Stimulated activated naive B cell treated with anti-CD40 and anti-IgM and Interleukin-4, amounts not matched to agents 10 μg/mL and 1 μg/mL and 100 μg/mL, for 72 hours (primary cell): ENCODE results near the gene ISCA1.

Experiments
- ATAC-seq, 2 donors: fragments of 150-1000 bp; cut with Tn5 transposase; replicated peaks; 2 replicates each; pipeline ENCODE4 v1.10.0; 2021; ENCODE audit warnings: moderate library complexity in 1 of 2
- DNase-seq: peaks from one replicate; pipeline ENCODE4 v3.0.0; 2021
- H3K27ac Mint-ChIP-seq: one replicate; pipeline ENCODE4 v1.8.0; 2022; ENCODE audit warnings: mild to moderate bottlenecking, mixed read lengths
- H3K27me3 Mint-ChIP-seq, 2 donors: one replicate each; pipeline ENCODE4 v1.8.0; 2022; ENCODE audit warnings: mixed read lengths in 2 of 2
- H3K36me3 Mint-ChIP-seq, 2 donors: one replicate each; pipeline ENCODE4 v1.8.0; 2022; ENCODE audit warnings: mixed read lengths in 2 of 2, mild to moderate bottlenecking in 1 of 2
- H3K4me1 Mint-ChIP-seq, 2 donors: one replicate each; pipeline ENCODE4 v1.8.0; 2022; ENCODE audit warnings: mixed read lengths in 2 of 2, mild to moderate bottlenecking in 1 of 2
- H3K4me3 Mint-ChIP-seq, 2 donors: one replicate each; pipeline ENCODE4 v1.8.0; 2022; ENCODE audit warnings: mild to moderate bottlenecking in 2 of 2, mixed read lengths in 2 of 2, moderate library complexity in 1 of 2
- H3K9me3 Mint-ChIP-seq, 2 donors: one replicate each; pipeline ENCODE4 v1.8.0; 2022; ENCODE audit warnings: mixed read lengths in 2 of 2, mild to moderate bottlenecking in 1 of 2

Gene ISCA1

DNA sequence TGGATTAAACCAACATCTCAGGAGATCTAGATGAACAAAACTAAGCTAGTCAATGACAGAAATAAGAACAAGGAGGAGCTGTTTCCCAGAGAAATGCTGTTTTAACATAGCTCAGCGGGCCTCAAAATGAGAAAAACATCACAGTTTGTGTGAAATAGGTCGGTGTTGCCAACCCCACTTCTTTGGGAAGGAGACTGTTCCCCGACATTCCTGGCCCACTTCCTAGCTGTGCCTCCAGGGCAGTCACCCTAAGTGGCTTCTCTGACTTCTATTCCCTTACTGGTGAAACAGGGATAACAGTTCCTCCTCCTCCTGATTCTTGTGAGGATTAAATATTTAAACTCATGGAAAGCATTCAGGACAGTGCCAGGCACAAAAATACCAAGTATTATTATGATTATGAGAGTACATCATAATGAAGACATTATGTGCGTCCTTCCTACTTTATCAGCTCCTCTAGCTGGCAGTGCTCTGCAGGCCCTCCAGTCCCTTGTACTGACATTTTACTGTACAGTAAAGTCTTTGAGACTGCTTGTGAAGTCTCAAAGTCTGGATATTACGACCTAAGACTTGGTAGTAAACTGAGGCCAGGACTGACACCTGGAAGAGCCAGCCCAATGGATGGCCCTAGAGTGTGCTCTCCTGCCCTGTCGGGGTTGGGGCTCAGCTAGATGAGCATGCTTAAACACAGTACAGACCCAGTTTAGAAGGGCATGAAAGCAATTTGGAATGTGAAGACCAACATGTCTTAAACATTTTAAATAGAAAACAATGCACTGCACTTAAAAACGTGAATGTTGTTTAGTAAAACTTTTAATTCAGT lies 7.3 kb downstream of the ISCA1 start:
- no peak overlapping the region for H3K4me3 Mint-ChIP-seq
- no peak overlapping the region for H3K27ac Mint-ChIP-seq
- peaks cover 14 to 17% of the 10 kb centered on the region in 2 donors for H3K4me1 Mint-ChIP-seq
- no peaks in the 10 kb centered on the region for H3K27me3 Mint-ChIP-seq
- H3K9me3 Mint-ChIP-seq = no peaks in the 10 kb centered on the region
- H3K36me3 Mint-ChIP-seq = peaks cover 12 to 46% of the 10 kb centered on the region in 2 donors
- DNase-seq (no peak), ATAC-seq (no peak)

DNA sequence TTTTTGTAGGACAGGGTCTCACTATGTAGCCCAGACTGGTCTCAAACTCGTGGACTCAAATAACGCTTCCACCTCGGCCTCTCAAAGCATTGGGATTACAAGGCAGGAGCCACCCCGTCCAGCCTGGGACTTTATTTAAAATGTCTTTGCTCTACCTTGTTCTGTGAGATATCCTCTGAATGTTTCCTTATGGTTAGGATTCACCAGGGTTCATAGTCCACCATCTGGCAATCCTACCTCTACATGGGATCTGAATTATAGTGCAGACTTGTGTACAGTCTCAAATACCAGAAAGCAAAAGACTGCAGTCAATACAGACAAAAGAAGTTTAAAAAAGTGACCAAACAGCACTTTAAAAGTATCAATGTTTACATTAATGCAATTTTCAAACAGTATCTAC lies 10.1 kb downstream of the ISCA1 start:
- Mint-ChIP-seq H3K27ac (no peak overlapping the region), H3K4me3 (no peak overlapping the region)

DNA sequence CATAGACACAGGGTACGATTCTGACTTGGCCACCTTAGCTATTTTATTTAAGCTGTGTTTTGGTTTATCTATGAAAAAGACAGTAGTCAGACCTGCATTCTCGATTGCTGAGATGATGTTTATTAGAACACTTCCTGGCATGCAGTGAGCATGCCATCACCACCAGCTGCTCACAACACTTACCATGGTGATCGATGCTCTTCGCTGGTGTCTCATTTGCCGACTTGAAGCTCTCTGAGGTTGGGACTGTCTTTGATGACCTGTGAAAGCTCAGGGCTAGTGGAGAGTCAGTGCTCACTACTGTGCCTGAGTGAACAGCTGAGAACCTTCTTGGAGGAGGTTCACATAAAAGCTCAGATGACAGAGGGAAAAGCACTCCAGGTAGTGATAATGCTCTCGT lies 18.5 kb downstream of the ISCA1 start:
- H3K4me3 Mint-ChIP-seq = no peak overlapping the region
- no peak for ATAC-seq
- H3K27me3 Mint-ChIP-seq = no peaks in the 10 kb centered on the region
- no peak for DNase-seq
- H3K36me3 Mint-ChIP-seq = peaks cover 24 to 44% of the 10 kb centered on the region in 2 donors
- H3K4me1 Mint-ChIP-seq = no peaks in the 10 kb centered on the region
- no peak overlapping the region for H3K27ac Mint-ChIP-seq
- no peaks in the 10 kb centered on the region for H3K9me3 Mint-ChIP-seq

More for the DNA sequence above, 10.1 kb downstream of the ISCA1 start:
- DNase-seq = no peak
- Mint-ChIP-seq H3K9me3 (no peaks in the 10 kb centered on the region), H3K27me3 (no peaks in the 10 kb centered on the region), H3K36me3 (peaks cover 23 to 45% of the 10 kb centered on the region in 2 donors), H3K4me1 (peaks cover 1 to 5% of the 10 kb centered on the region in 2 donors)
- no peak for ATAC-seq

DNA sequence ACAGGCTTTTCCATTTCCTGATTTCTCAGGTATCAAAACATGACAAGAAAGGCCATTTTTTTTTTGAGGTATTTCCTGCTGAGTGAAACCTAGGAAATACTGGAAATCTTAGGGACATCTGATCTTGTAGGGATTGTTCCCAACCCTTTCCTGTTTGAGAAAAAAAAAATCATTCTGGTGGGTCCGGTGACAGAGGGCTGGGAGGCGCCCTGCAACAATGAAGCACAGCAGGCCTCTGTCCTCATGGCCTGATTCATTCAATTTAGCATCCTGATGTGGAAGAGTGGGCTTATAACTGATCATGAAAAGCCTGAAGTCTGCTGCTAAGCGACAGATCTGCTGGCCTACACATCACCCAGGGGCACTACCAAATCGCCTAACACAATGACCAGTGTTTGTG lies 19.8 kb downstream of the ISCA1 start:
- Mint-ChIP-seq H3K4me3 (no peak overlapping the region), H3K27me3 (no peaks in the 10 kb centered on the region), H3K36me3 (peaks cover 19 to 39% of the 10 kb centered on the region in 2 donors), H3K4me1 (no peaks in the 10 kb centered on the region), H3K27ac (no peak overlapping the region), H3K9me3 (no peaks in the 10 kb centered on the region)
- ATAC-seq = no peak
- DNase-seq = no peak

DNA sequence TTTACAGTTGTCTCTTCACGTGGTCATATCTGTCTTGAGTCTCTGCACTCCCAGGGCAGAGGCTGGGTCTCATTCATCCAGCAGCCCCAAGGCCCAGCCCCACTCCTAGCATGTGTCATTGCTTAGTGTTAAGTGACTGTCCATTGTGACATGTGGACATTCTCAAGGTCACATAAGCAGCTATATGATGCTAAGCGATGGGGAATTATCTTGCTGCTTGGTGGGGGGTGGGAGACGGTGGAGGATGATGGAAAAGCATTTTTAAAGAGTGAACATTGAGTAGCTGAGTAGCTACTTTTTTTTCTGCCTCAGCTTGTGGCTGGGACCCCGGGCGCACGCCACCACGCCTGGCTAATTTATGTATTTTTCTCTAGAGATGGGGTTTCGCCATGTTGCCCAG lies 22.8 kb downstream of the ISCA1 start, which contains the start of gene C9orf153:
C9orf153 (minus strand) TSS at position 101 of the 400 bp plus-strand sequence. CDS start 30,054 bp downstream, outside the sequence.
- H3K36me3 Mint-ChIP-seq = peaks cover 19 to 35% of the 10 kb centered on the region in 2 donors
- no peak for ATAC-seq
- no peak for DNase-seq
- H3K27ac Mint-ChIP-seq = no peak within 1 kb of the TSS
- H3K27me3 Mint-ChIP-seq = no peaks in the 10 kb centered on the region
- H3K9me3 Mint-ChIP-seq = no peaks in the 10 kb centered on the region
- H3K4me1 Mint-ChIP-seq = no peaks in the 10 kb centered on the region
- no peak within 1 kb of the TSS for H3K4me3 Mint-ChIP-seq

DNA sequence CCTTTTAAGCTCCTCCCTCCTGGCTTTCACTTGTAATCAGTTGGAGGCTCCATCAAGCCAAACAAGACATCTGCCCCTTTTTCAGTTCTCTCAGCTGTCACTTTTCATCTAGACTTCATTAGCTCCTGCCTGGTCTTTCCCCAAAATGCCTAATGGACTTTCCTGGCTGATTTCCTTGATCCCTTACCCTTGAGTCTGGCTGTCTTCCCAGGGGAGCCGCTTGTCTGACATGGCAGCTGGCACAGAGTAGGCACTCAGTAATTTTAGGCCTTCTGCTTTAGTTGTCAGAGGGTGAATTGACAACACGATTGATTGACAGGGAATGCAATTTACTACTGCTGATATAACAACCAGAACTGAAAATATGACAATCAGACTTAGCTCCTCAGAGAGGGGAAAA lies 24.9 kb downstream of the ISCA1 start:
- Mint-ChIP-seq H3K9me3 (peaks cover 0 to 4% of the 10 kb centered on the region in 2 donors), H3K4me1 (no peaks in the 10 kb centered on the region), H3K27ac (no peak overlapping the region), H3K4me3 (no peak overlapping the region), H3K36me3 (peaks cover 12 to 17% of the 10 kb centered on the region in 2 donors), H3K27me3 (no peaks in the 10 kb centered on the region)
- ATAC-seq (no peak), DNase-seq (no peak)

DNA sequence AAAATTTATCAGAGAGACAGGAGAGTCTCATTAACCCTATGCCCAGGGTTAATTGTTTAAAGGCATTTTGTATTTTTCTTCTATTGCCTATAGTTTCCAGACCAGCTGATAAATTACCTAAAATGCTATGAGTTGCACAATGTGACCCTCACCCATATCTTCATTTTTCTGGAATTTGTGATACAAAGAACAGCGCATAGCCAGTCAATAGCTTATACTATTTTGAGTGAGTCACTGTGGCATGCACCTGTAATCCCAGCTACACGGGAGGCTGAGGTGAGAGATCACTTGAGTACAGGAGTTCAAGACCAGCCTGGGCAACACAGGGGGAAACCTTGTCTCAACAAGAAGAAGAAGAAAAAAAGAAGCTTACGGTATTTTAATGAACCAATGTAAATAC lies 25.7 kb downstream of the ISCA1 start:
- Mint-ChIP-seq H3K27me3 (no peaks in the 10 kb centered on the region), H3K4me1 (no peaks in the 10 kb centered on the region), H3K4me3 (no peak overlapping the region), H3K27ac (no peak overlapping the region), H3K36me3 (peaks cover 12 to 15% of the 10 kb centered on the region in 2 donors), H3K9me3 (peaks cover 2 to 6% of the 10 kb centered on the region in 2 donors)
- ATAC-seq (no peak), DNase-seq (no peak)

DNA sequence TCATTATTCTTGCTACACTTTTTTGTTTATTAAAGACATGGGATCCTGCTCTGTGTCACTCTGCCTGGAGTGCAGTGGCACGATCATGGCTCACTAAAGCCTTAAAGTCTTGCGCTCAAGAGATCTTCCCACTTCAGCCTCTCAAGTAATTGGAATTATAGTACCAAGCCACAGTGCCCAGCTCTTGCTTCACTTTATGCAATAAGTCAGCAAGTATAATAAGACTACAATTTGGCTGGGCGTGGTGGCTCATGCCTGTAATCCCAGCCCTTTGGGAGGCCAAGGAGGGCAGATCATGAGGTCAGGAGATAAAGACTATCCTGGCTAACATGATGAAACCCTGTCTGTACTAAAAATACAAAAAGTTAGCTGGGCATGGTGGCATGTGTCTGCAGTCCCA lies 28.8 kb downstream of the ISCA1 start:
- no peak overlapping the region for H3K4me3 Mint-ChIP-seq
- H3K4me1 Mint-ChIP-seq = no peaks in the 10 kb centered on the region
- H3K36me3 Mint-ChIP-seq = peaks cover 0 to 4% of the 10 kb centered on the region in 2 donors
- peaks cover 4 to 6% of the 10 kb centered on the region in 2 donors for H3K9me3 Mint-ChIP-seq
- ATAC-seq (no peak), DNase-seq (no peak)
- no peak overlapping the region for H3K27ac Mint-ChIP-seq
- H3K27me3 Mint-ChIP-seq = no peaks in the 10 kb centered on the region

DNA sequence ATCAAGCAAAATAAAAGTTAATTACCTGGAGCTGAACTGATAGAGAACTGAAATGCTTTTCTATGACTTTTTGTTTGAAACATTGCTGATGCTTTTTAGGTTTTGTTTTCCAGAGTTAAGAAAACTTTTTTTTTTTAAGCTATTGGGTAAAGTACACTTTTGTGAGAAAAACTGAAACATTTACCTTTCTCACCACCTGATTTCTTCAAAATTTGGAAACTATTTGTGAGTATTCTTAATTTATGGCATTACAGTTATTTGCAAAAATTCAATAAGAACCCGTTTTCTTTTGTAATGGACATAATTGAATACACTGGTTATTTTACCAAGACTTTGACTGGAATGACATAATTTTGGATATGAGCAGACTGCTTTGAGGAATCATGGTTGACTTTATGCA lies 29.5 kb downstream of the ISCA1 start:
- DNase-seq (no peak), ATAC-seq (no peak)
- H3K27ac Mint-ChIP-seq = no peak overlapping the region
- no peaks in the 10 kb centered on the region for H3K4me1 Mint-ChIP-seq
- no peaks in the 10 kb centered on the region for H3K27me3 Mint-ChIP-seq
- peaks cover 4 to 6% of the 10 kb centered on the region in 2 donors for H3K9me3 Mint-ChIP-seq
- H3K4me3 Mint-ChIP-seq = no peak overlapping the region
- peaks cover 0 to 4% of the 10 kb centered on the region in 2 donors for H3K36me3 Mint-ChIP-seq

DNA sequence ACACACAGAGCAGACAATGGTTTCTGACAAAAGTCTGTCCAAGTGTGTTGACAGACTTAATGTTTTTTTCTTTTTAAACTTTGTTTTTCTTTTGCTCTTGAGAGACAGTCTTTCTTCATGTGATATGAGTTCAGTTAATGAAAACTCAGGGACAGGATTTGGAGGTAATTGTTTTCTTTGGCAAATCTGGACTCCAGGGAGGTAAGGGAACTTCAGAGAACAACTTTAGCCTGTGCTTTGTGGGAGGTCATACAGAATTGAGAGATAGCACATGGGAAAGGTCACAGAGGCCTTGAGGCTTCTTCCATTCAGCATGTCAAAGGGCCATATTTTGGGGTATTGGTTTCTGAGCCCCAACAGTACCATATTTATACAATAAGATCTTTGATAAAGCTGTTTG lies 32.2 kb downstream of the ISCA1 start:
- ATAC-seq (no peak), DNase-seq (no peak)
- Mint-ChIP-seq H3K27ac (no peak overlapping the region), H3K9me3 (peaks cover 4 to 6% of the 10 kb centered on the region in 2 donors), H3K4me3 (no peak overlapping the region), H3K27me3 (peaks cover 0 to 6% of the 10 kb centered on the region in 2 donors), H3K4me1 (peaks cover 6 to 9% of the 10 kb centered on the region in 2 donors), H3K36me3 (peaks cover 0 to 4% of the 10 kb centered on the region in 2 donors)

DNA sequence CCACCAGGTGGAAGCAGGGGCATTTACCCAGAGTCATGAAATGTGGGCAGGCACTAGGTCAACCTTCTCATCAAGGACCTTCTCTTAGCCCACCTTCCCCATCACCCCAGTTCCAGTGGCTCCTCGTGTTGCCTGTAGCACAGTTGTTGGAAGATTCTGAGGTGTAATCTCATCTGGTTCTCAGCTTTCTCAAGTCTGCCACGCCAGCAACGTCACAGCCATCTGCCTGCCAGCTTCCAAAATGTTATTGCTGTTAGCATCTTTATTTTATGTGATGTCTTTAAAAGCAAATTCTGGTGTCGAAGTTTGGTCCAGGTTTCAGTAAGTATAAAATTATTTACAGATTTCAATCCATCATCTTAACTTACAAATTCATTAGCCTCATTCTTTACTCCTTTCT lies 33.6 kb downstream of the ISCA1 start:
- H3K4me3 Mint-ChIP-seq = no peak overlapping the region
- peaks cover 6 to 9% of the 10 kb centered on the region in 2 donors for H3K4me1 Mint-ChIP-seq
- H3K27ac Mint-ChIP-seq = no peak overlapping the region
- peaks cover 4 to 5% of the 10 kb centered on the region in 2 donors for H3K9me3 Mint-ChIP-seq
- ATAC-seq (no peak), DNase-seq (no peak)
- peaks cover 0 to 6% of the 10 kb centered on the region in 2 donors for H3K27me3 Mint-ChIP-seq
- peaks cover 0 to 4% of the 10 kb centered on the region in 2 donors for H3K36me3 Mint-ChIP-seq

DNA sequence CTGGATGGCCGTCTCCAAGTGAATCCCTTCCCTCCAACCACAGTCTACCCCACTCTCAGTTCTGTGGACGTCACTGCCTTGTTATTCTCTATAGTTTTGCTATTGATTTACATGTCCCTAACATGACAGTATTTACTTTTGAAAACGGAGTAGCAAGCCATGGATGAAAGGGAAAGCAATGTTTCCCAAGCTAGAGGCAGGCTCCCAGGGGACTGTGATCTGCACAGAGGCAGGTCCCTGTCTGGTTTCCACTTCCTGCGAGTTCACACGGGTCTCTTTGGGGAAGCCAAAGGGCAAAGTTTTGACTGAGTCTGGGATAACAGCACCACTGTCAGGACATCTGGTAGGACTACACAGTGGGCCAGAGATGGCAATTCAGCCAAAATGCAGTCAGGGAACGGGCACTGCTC lies 35.6 kb downstream of the ISCA1 start:
- Mint-ChIP-seq H3K27me3 (peaks cover 0 to 6% of the 10 kb centered on the region in 2 donors), H3K36me3 (peaks cover 0 to 3% of the 10 kb centered on the region in 2 donors), H3K4me1 (peaks cover 6 to 9% of the 10 kb centered on the region in 2 donors), H3K27ac (no peak overlapping the region), H3K9me3 (peaks cover under 1 to 3% of the 10 kb centered on the region in 2 donors), H3K4me3 (no peak overlapping the region)
- ATAC-seq (peak; percentile 53 to 71), DNase-seq (peak; percentile 3)

DNA sequence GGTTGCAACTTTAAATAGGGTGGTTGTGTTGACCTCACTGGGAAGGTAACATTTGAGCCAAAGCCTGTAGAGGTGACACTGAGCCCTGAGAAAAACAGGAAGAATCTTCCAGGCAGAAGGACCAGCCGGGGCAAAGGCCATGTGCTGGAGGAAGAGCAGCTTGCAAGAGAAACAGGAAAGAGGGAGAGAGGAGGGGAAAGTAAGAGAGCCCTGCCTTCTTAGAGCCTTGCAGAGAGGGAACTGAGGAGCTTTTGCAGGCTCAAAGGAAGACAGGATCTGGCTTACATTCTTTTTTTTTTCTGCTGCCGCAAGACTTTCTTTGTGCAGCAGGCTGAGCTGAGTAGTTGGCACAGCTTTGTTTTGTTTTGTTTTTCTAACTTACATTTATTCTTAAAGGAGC lies 40.3 kb downstream of the ISCA1 start:
- H3K4me3 Mint-ChIP-seq = no peak overlapping the region
- H3K27me3 Mint-ChIP-seq = peaks cover 0 to 2% of the 10 kb centered on the region in 2 donors
- peaks cover 4 to 5% of the 10 kb centered on the region in 2 donors for H3K4me1 Mint-ChIP-seq
- no peak overlapping the region for H3K27ac Mint-ChIP-seq
- ATAC-seq = no peak
- DNase-seq = no peak
- no peaks in the 10 kb centered on the region for H3K36me3 Mint-ChIP-seq
- H3K9me3 Mint-ChIP-seq = peaks cover 2 to 3% of the 10 kb centered on the region in 2 donors

DNA sequence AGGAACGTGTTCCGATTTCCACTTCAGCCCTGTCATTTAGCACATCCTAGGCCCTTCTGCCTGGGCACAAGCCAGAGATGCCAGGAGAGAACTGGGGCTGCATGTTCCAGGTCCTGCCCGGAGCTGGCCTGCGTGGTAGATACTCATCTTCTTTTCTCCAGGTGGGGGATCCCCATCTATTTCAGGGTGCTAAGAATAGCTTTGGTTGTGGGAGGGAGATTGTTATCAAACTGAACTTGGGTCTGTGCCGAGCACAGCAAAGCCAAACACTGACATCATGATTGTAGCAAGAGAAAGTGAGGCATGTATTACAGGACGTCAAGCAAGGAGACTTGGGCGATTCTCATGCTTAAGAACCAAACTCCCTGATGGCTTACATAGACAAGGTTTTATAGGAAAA lies 41.1 kb downstream of the ISCA1 start:
- H3K36me3 Mint-ChIP-seq = no peaks in the 10 kb centered on the region
- peaks cover 2 to 3% of the 10 kb centered on the region in 2 donors for H3K9me3 Mint-ChIP-seq
- no peak overlapping the region for H3K27ac Mint-ChIP-seq
- DNase-seq (no peak), ATAC-seq (no peak)
- no peak overlapping the region for H3K4me3 Mint-ChIP-seq
- H3K27me3 Mint-ChIP-seq = no peaks in the 10 kb centered on the region
- H3K4me1 Mint-ChIP-seq = no peaks in the 10 kb centered on the region
